OCI-LY3 (cell line): ENCODE data around the gene AMACR.

ENCODE experiments used
- H2AFZ ChIP-seq: fragments of 200-600, 300-600 bp; shearing (Covaris generic); 2 replicates; pipeline ENCODE4 v1.6.0; 2014; ENCODE audit warnings: antibody characterized with exemption, low read depth, low read length
- H3K27ac ChIP-seq: fragments of 200-600, 300-600 bp; sonication (generic); 2 replicates; pipeline ENCODE4 v1.5.1; 2014; ENCODE audit warnings: mild to moderate bottlenecking, low read length, moderate library complexity, mixed read lengths
- H3K27me3 ChIP-seq: fragments of 200-600, 300-600 bp; sonication (generic); 2 replicates; pipeline ENCODE4 v1.6.1; 2014; ENCODE audit warnings: low read depth, low read length, mixed read lengths
- H3K36me3 ChIP-seq: fragments of 200-600, 300-600 bp; sonication (generic); replicated peaks from 2 replicates; pipeline ENCODE3; 2014; ENCODE audit warnings: low read depth, low read length, mixed read lengths
- H3K4me1 ChIP-seq: fragments of 300-600, 200-600 bp; sonication (generic); 2 replicates; pipeline ENCODE4 v1.6.1; 2014; ENCODE audit warnings: low read length, mixed read lengths
- H3K4me2 ChIP-seq: fragments of 200-600, 300-600 bp; sonication (generic); 2 replicates; pipeline ENCODE4 v1.6.1; 2014; ENCODE audit warnings: low read length, mixed read lengths
- H3K4me3 ChIP-seq: fragments of 300-600, 200-600 bp; sonication (generic); 2 replicates; pipeline ENCODE4 v1.5.1; 2014; ENCODE audit warnings: antibody characterized with exemption, mild to moderate bottlenecking, low read length, moderate library complexity
- H3K79me2 ChIP-seq: fragments of 300-600, 200-600 bp; shearing (Covaris generic); 2 replicates; pipeline ENCODE4 v1.6.1; 2014; ENCODE audit warnings: mild to moderate bottlenecking, low read length, mixed read lengths
- H3K9ac ChIP-seq: fragments of 300-600, 200-600 bp; shearing (Covaris generic); 2 replicates; pipeline ENCODE4 v1.6.0; 2014; ENCODE audit warnings: mild to moderate bottlenecking, low read length, moderate library complexity
- H3K9me3 ChIP-seq: fragments of 200-600, 300-600 bp; shearing (Covaris generic); 2 replicates; pipeline ENCODE4 v1.6.1; 2014; ENCODE audit warnings: low read length, mixed read lengths; ENCODE audit not compliant: insufficient read depth
- H4K20me1 ChIP-seq: fragments of 200-600, 300-600 bp; sonication (generic); 2 replicates; pipeline ENCODE4 v1.6.1; 2016; ENCODE audit warnings: low read length, mixed read lengths; ENCODE audit not compliant: insufficient read depth
- CTCF ChIP-seq: fragments of 200-600, 300-600 bp; sonication (generic); IDR thresholded peaks from 2 replicates; pipeline ENCODE4 v1.5.1; 2014; ENCODE audit warnings: antibody characterized with exemption, low read length, low read depth
- EZH2phosphoT487 ChIP-seq: fragments of 200-600 bp; shearing (Covaris generic); IDR thresholded peaks from 2 replicates; pipeline ENCODE4 v1.6.1; 2018; ENCODE audit warnings: antibody characterized with exemption, mixed run types, low read depth

The AMACR gene

GRCh38 chr5:33995865-33996264 is 12.0 kb downstream of the AMACR start:
- Histone ChIP-seq H4K20me1 (no peaks in the 10 kb centered on the region), H3K9ac (no peak overlapping the region), H3K4me3 (no peak overlapping the region), H3K4me2 (no peak overlapping the region), H3K27me3 (no peaks in the 10 kb centered on the region), H3K9me3 (no peaks in the 10 kb centered on the region), H3K36me3 (no peaks in the 10 kb centered on the region), H3K27ac (no peak overlapping the region), H3K79me2 (no peaks in the 10 kb centered on the region), H3K4me1 (no peaks in the 10 kb centered on the region), H2AFZ (no peak overlapping the region)
- TF ChIP-seq EZH2phosphoT487: no peak
- no peak for TF ChIP-seq CTCF

GRCh38 chr5:33994845-33995244 is 13.0 kb downstream of the AMACR start:
- Histone ChIP-seq H3K4me1 (no peaks in the 10 kb centered on the region), H3K27ac (no peak overlapping the region)

GRCh38 chr5:33992864-33993263 is 15.0 kb downstream of the AMACR start:
- Histone ChIP-seq H3K4me2 (no peak overlapping the region), H3K79me2 (no peaks in the 10 kb centered on the region), H3K9ac (no peak overlapping the region), H3K27me3 (no peaks in the 10 kb centered on the region), H3K27ac (no peak overlapping the region), H3K4me1 (no peaks in the 10 kb centered on the region), H4K20me1 (no peaks in the 10 kb centered on the region), H3K4me3 (no peak overlapping the region), H3K36me3 (peaks cover 11% of the 10 kb centered on the region), H2AFZ (no peak overlapping the region), H3K9me3 (no peaks in the 10 kb centered on the region)
- TF ChIP-seq CTCF (no peak), EZH2phosphoT487 (no peak)

More at GRCh38 chr5:33994845-33995244, 13.0 kb downstream of the AMACR start:
- Histone ChIP-seq H3K4me2 (no peak overlapping the region), H4K20me1 (no peaks in the 10 kb centered on the region), H3K36me3 (no peaks in the 10 kb centered on the region), H3K4me3 (no peak overlapping the region), H2AFZ (no peak overlapping the region), H3K27me3 (no peaks in the 10 kb centered on the region), H3K9ac (no peak overlapping the region), H3K79me2 (no peaks in the 10 kb centered on the region), H3K9me3 (no peaks in the 10 kb centered on the region)
- TF ChIP-seq EZH2phosphoT487: no peak
- no peak for TF ChIP-seq CTCF

- Histone ChIP-seq H3K9me3 (no peaks in the 10 kb centered on the region), H3K4me2 (no peak overlapping the region), H3K79me2 (no peaks in the 10 kb centered on the region), H3K27me3 (no peaks in the 10 kb centered on the region), H2AFZ (no peak overlapping the region), H3K4me3 (no peak overlapping the region), H4K20me1 (no peaks in the 10 kb centered on the region), H3K27ac (no peak overlapping the region), H3K36me3 (peaks cover 17% of the 10 kb centered on the region), H3K4me1 (no peaks in the 10 kb centered on the region), H3K9ac (no peak overlapping the region)
- no peak for TF ChIP-seq EZH2phosphoT487
- TF ChIP-seq CTCF: no peak
Measured at GRCh38 chr5:33985447-33985846, 22.4 kb downstream of the AMACR start.
